Omental fat pad (tissue), 4 donors: ENCODE results near the gene PTPRM. TPM values are rescaled to one million over a fixed set of nuclear protein-coding genes. Genes with fewer than 3 reads are reported as not detected.

Experiments used
- ATAC-seq: fragments of 150-250 bp; one replicate; pipeline ENCODE4 v1.9.1; 2016; ENCODE audit warnings: mild to moderate bottlenecking, moderate library complexity; ENCODE audit not compliant: low FRiP score
- DNase-seq: peaks from one replicate; pipeline ENCODE4 v3.0.0-alpha.2; 2019; ENCODE audit warnings: low spot score
- CTCF ChIP-seq, 3 donors: fragments of 450-650 bp; IDR thresholded peaks; one replicate each; pipeline ENCODE4 v1.5.1; 2016 to 2017; ENCODE audit warnings: antibody characterized with exemption in 3 of 3, mild to moderate bottlenecking in 3 of 3, moderate library complexity in 2 of 3
- total RNA-seq, 4 donors: library from RNA; depleted of rRNA; stranded (reverse); fragments of >200 nt; gene quantifications; one replicate each; pipeline ENCODE4 v1.1.0, GENCODE V29; 2016

PTPRM gene
- total RNA-seq, 4 donors from 2014 or later: 64.8 to 238 (median 144) TPM

- DNase-seq (no peak), ATAC-seq (no peak)
- no peak for TF ChIP-seq CTCF (IDR thresholded peaks at IDR 0.05)
Measured at GRCh38 chr18:7633171-7633570, 66.1 kb downstream of the PTPRM start.

- ATAC-seq (no peak), DNase-seq (no peak)
- TF ChIP-seq CTCF (IDR thresholded peaks at IDR 0.05): no peak
Measured at GRCh38 chr18:7635948-7636347, 68.8 kb downstream of the PTPRM start.

GRCh38 chr18:7637269-7637668 lies 70.2 kb downstream of the PTPRM start:
- ATAC-seq: no peak
- TF ChIP-seq CTCF (IDR thresholded peaks at IDR 0.05): no peak
- DNase-seq: no peak

GRCh38 chr18:7638321-7638720 lies 71.2 kb downstream of the PTPRM start:
- ATAC-seq (no peak), DNase-seq (no peak)
- no peak for TF ChIP-seq CTCF (IDR thresholded peaks at IDR 0.05)

GRCh38 chr18:7641813-7642212 lies 74.7 kb downstream of the PTPRM start:
- no peak for DNase-seq
- no peak for ATAC-seq
- TF ChIP-seq CTCF (IDR thresholded peaks at IDR 0.05): no peak

GRCh38 chr18:7642331-7642890 lies 75.3 kb downstream of the PTPRM start:
- no peak for DNase-seq
- TF ChIP-seq CTCF (IDR thresholded peaks at IDR 0.05): no peak
- ATAC-seq: no peak

GRCh38 chr18:7645756-7646155 lies 78.6 kb downstream of the PTPRM start:
- ATAC-seq (no peak), DNase-seq (no peak)
- TF ChIP-seq CTCF (IDR thresholded peaks at IDR 0.05): no peak
